ENCODE data around the gene KIF5C.

KIF5C gene

DNA sequence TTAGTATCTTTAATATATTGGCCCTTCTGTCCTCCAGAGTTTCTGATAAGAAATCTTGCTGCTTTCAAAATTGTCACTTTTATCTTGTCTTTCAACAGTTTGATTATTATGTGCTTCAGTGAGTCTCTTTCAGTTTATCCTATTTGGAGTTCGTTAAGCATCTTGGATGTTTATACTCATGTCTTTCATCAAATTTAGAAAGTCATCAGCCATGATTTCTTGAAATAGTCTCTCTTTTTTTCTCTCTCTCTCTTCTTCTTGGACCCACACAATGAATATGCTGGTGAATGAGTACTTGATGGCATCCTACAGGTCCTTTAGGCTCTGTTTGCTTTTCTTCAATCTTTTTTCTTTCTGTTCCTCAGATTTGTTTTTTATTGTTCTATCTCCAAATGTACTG, 26.9 kb upstream of the KIF5C start:
- no peaks in the 10 kb centered on the region for H3K36me3 ChIP-seq (ENCODE audit: insufficient read depth, low read length)
- H3K9me2 ChIP-seq (replicated peaks; ENCODE audit: low read depth, low read length) = 0 out of 2 replicates have a peak, but pooled peaks cover 4% of the 10 kb centered on the region
- no peaks in the 10 kb centered on the region for H4K20me1 ChIP-seq (ENCODE audit: insufficient read depth, low read length, poor library complexity, severe bottlenecking)
- H3K9ac ChIP-seq (ENCODE audit: low read depth, low read length, poor library complexity, severe bottlenecking) = no peak overlapping the region
- 0 out of 2 replicates have a peak, but pooled peaks cover 6% of the 10 kb centered on the region for H3K9me3 ChIP-seq (ENCODE audit: insufficient read depth, low read depth, low read length)
- no peaks in the 10 kb centered on the region for H3K4me1 ChIP-seq (ENCODE audit: insufficient read depth, low read length, poor library complexity, severe bottlenecking)
- H3F3A ChIP-seq (ENCODE audit: low read depth) = no peaks in the 10 kb centered on the region
- H3K27me3 ChIP-seq (ENCODE audit: insufficient read depth, low read length, poor library complexity, severe bottlenecking) = no peaks in the 10 kb centered on the region
- no peak overlapping the region for H3K4me2 ChIP-seq (ENCODE audit: low read depth, low read length, poor library complexity, severe bottlenecking)
- TF ChIP-seq, protein P1, sequence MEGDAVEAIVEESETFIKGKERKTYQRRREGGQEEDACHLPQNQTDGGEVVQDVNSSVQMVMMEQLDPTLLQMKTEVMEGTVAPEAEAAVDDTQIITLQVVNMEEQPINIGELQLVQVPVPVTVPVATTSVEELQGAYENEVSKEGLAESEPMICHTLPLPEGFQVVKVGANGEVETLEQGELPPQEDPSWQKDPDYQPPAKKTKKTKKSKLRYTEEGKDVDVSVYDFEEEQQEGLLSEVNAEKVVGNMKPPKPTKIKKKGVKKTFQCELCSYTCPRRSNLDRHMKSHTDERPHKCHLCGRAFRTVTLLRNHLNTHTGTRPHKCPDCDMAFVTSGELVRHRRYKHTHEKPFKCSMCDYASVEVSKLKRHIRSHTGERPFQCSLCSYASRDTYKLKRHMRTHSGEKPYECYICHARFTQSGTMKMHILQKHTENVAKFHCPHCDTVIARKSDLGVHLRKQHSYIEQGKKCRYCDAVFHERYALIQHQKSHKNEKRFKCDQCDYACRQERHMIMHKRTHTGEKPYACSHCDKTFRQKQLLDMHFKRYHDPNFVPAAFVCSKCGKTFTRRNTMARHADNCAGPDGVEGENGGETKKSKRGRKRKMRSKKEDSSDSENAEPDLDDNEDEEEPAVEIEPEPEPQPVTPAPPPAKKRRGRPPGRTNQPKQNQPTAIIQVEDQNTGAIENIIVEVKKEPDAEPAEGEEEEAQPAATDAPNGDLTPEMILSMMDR (conservative IDR thresholded peaks at IDR 0.05; ENCODE audit: low read length) = no peak
- TF ChIP-seq EZH2phosphoT487 (IDR thresholded peaks at IDR 0.05; ENCODE audit: borderline replicate concordance) = no peak
- H3K79me2 ChIP-seq (ENCODE audit: insufficient read depth, low read length) = no peaks in the 10 kb centered on the region
- H2AFZ ChIP-seq (ENCODE audit: low read length) = no peak overlapping the region
- no peak overlapping the region for H3K4me3 ChIP-seq (ENCODE audit: low read length, poor library complexity, severe bottlenecking)

- TF ChIP-seq, protein P1 (conservative IDR thresholded peaks at IDR 0.05; ENCODE audit: low read length) = no peak
- no peak for TF ChIP-seq EZH2phosphoT487 (IDR thresholded peaks at IDR 0.05; ENCODE audit: borderline replicate concordance)
- no peaks in the 10 kb centered on the region for H3F3A ChIP-seq (ENCODE audit: low read depth)
- no peak overlapping the region for H3K4me2 ChIP-seq (ENCODE audit: low read depth, low read length, poor library complexity, severe bottlenecking)
- no peaks in the 10 kb centered on the region for H3K9me2 ChIP-seq (replicated peaks; ENCODE audit: low read depth, low read length)
- H3K79me2 ChIP-seq (ENCODE audit: insufficient read depth, low read length) = no peaks in the 10 kb centered on the region
- H4K20me1 ChIP-seq (ENCODE audit: insufficient read depth, low read length, poor library complexity, severe bottlenecking) = no peaks in the 10 kb centered on the region
- no peaks in the 10 kb centered on the region for H3K9me3 ChIP-seq (ENCODE audit: insufficient read depth, low read depth, low read length)
- H3K27me3 ChIP-seq (ENCODE audit: insufficient read depth, low read length, poor library complexity, severe bottlenecking) = no peaks in the 10 kb centered on the region
- H3K4me1 ChIP-seq (ENCODE audit: insufficient read depth, low read length, poor library complexity, severe bottlenecking) = no peaks in the 10 kb centered on the region
- no peak overlapping the region for H3K4me3 ChIP-seq (ENCODE audit: low read length, poor library complexity, severe bottlenecking)
- H3K9ac ChIP-seq (ENCODE audit: low read depth, low read length, poor library complexity, severe bottlenecking) = no peak overlapping the region
- H2AFZ ChIP-seq (ENCODE audit: low read length) = no peak overlapping the region
- no peaks in the 10 kb centered on the region for H3K36me3 ChIP-seq (ENCODE audit: insufficient read depth, low read length)
Measured at GRCh38 chr2:148853458-148853857, 21.6 kb upstream of the KIF5C start.

DNA sequence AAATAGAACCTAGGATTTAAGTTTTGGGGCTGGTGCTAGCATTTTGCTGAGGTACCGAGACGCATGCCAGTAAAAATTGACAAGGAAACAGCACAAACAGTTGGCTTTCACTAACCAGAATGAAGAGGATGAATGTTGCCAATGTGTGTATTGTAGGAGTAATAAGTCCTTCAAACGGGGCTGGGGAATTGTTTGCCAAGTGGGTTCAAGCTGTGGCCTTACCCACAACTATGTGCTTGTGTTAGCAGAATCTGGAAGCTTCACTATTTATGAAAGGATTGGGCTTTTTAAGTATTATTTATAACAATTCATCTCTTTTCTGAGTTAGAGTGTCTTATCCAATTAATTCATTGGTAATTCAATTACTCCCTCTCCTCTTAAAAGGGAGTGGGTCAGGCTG, 15.0 kb upstream of the KIF5C start:
- H3K4me3 ChIP-seq (ENCODE audit: low read length, poor library complexity, severe bottlenecking) = no peak overlapping the region
- TF ChIP-seq EZH2phosphoT487 (IDR thresholded peaks at IDR 0.05; ENCODE audit: borderline replicate concordance) = no peak
- TF ChIP-seq, protein P1 (conservative IDR thresholded peaks at IDR 0.05; ENCODE audit: low read length) = no peak
- H3F3A ChIP-seq (ENCODE audit: low read depth) = no peaks in the 10 kb centered on the region
- no peaks in the 10 kb centered on the region for H3K27me3 ChIP-seq (ENCODE audit: insufficient read depth, low read length, poor library complexity, severe bottlenecking)
- no peak overlapping the region for H2AFZ ChIP-seq (ENCODE audit: low read length)
- no peak overlapping the region for H3K9ac ChIP-seq (ENCODE audit: low read depth, low read length, poor library complexity, severe bottlenecking)
- no peaks in the 10 kb centered on the region for H3K9me2 ChIP-seq (replicated peaks; ENCODE audit: low read depth, low read length)
- H3K4me2 ChIP-seq (ENCODE audit: low read depth, low read length, poor library complexity, severe bottlenecking) = no peak overlapping the region
- H4K20me1 ChIP-seq (ENCODE audit: insufficient read depth, low read length, poor library complexity, severe bottlenecking) = no peaks in the 10 kb centered on the region
- no peaks in the 10 kb centered on the region for H3K36me3 ChIP-seq (ENCODE audit: insufficient read depth, low read length)
- H3K9me3 ChIP-seq (ENCODE audit: insufficient read depth, low read depth, low read length) = no peaks in the 10 kb centered on the region
- H3K4me1 ChIP-seq (ENCODE audit: insufficient read depth, low read length, poor library complexity, severe bottlenecking) = no peaks in the 10 kb centered on the region
- H3K79me2 ChIP-seq (ENCODE audit: insufficient read depth, low read length) = no peaks in the 10 kb centered on the region
